K562 (cell line): ENCODE results near the gene PYGO2. TPM values are rescaled to one million over a fixed set of nuclear protein-coding genes. Genes with fewer than 3 reads are reported as not detected.

Experiments used
- ARID2 ChIP-seq: fragments of 450-650 bp; IDR thresholded peaks from 2 replicates; pipeline ENCODE4 v1.6.1; 2017; ENCODE audit warnings: antibody characterized with exemption, mild to moderate bottlenecking
- CTBP1 ChIP-seq: fragments of 450-650 bp; IDR thresholded peaks from 2 replicates; pipeline ENCODE4 v1.6.1; 2016; ENCODE audit warnings: borderline replicate concordance
- GABPB2 ChIP-seq: fragments of 250-450 bp; sonication (Bioruptor Pico); conservative IDR thresholded peaks from 2 replicates; pipeline ENCODE4 v1.5.1; 2021; ENCODE audit warnings: mild to moderate bottlenecking
- KLF6 ChIP-seq: fragments of 250-450 bp; sonication (Bioruptor Pico); IDR thresholded peaks from 2 replicates; pipeline ENCODE4 v1.4.0; 2020; ENCODE audit warnings: mild to moderate bottlenecking, moderate library complexity, borderline replicate concordance
- NFE2 ChIP-seq: IDR thresholded peaks from 2 replicates; pipeline ENCODE4 v1.6.1; 2014; ENCODE audit warnings: antibody characterized with exemption, low read depth
- SIN3A ChIP-seq, 2 experiments: fragments of 150-350 bp in 1 of 2; IDR thresholded peaks; 2 replicates each; pipeline ENCODE4 v1.6.1; 2011 to 2016; ENCODE audit warnings: borderline replicate concordance in 2 of 2, low read depth in 2 of 2, low read length in 2 of 2, mild to moderate bottlenecking in 2 of 2, moderate library complexity in 2 of 2; ENCODE audit not compliant: control insufficient read depth in 1 of 2
- TEAD2 ChIP-seq: fragments of 450-650 bp; IDR thresholded peaks from 2 replicates; pipeline ENCODE4 v1.6.1; 2016; ENCODE audit warnings: missing genetic modification characterization, control low read depth, missing compliant biosample characterization
- U2AF1 ChIP-seq: fragments of 200-400 bp; formaldehyde crosslinking; optimal IDR thresholded peaks from 2 replicates; pipeline ENCODE3; 2017; ENCODE audit warnings: mild to moderate bottlenecking, low read depth, low read length, moderate library complexity
- ZNF140 ChIP-seq: fragments of 250-450 bp; sonication (Bioruptor Pico); IDR thresholded peaks from 2 replicates; pipeline ENCODE4 v1.8.0; 2021; ENCODE audit warnings: moderate library complexity, mild to moderate bottlenecking, inconsistent platforms
- ZNF197 ChIP-seq: fragments of 200-800 bp; sonication (Bioruptor generic); IDR thresholded peaks from 2 replicates; pipeline ENCODE4 v1.6.1; 2016; ENCODE audit warnings: low read depth, missing genetic modification characterization, missing compliant biosample characterization
- ZNF57 ChIP-seq: fragments of 450-650 bp; formaldehyde crosslinking; IDR thresholded peaks from 2 replicates; pipeline ENCODE4 v1.4.0; 2020; ENCODE audit warnings: mild to moderate bottlenecking, moderate library complexity
- ZNF584 ChIP-seq: fragments of 200-800 bp; sonication (Bioruptor generic); IDR thresholded peaks from 2 replicates; pipeline ENCODE4 v1.6.1; 2016; ENCODE audit warnings: low read depth, mild to moderate bottlenecking, missing genetic modification characterization, missing compliant biosample characterization
- ZNF75A ChIP-seq: fragments of 450-650 bp; formaldehyde crosslinking; IDR thresholded peaks from 2 replicates; pipeline ENCODE4 v1.4.0; 2020; ENCODE audit warnings: mild to moderate bottlenecking
- ZNF785 ChIP-seq: fragments of 250-450 bp; sonication (Bioruptor Pico); IDR thresholded peaks from 2 replicates; pipeline ENCODE4 v1.4.0; 2020; ENCODE audit warnings: mild to moderate bottlenecking
- polyA plus RNA-seq, 8 experiments: library from polyadenylated mRNA; depleted of rRNA in 4 of 8; stranded (reverse) in 5 of 8; unstranded in 3 of 8; fragments of >200 nt; fragmentation: Nextera tagmentation in 2 of 8; fragmentation: Illumina TruSeq in 1 of 8; extraction: Ambion mirVana in 2 of 8; extraction: Trizol in 1 of 8; gene quantifications; 2 replicates each; pipeline versions ENCODE4 v1.2.1 to v1.2.3, GENCODE V29; 2011 to 2014; ENCODE audit warnings: inconsistent platforms in 1 of 8, missing spikeins in 1 of 8
- total RNA-seq, 7 experiments: library from RNA; depleted of rRNA in 6 of 7; stranded (reverse); fragments of >200 nt in 6 of 7; fragmentation: Illumina TruSeq in 2 of 7; extraction: Trizol in 2 of 7; gene quantifications; 2 replicates each; pipeline versions ENCODE4 v1.2.1 to v1.2.3, GENCODE V29; 2011 to 2021; ENCODE audit warnings: low replicate concordance in 1 of 7
- TF ChIP-seq, protein P1 (sequence below): fragments of 250-450 bp; sonication (Bioruptor Pico); IDR thresholded peaks from 2 replicates; pipeline ENCODE4 v1.5.0; 2020; ENCODE audit warnings: mild to moderate bottlenecking, borderline replicate concordance
- TF ChIP-seq, protein P2 (sequence below): IDR thresholded peaks from 2 replicates; pipeline ENCODE4 v1.6.1; 2014; ENCODE audit warnings: antibody characterized with exemption
- TF ChIP-seq, protein P3 (sequence below): fragments of 450-650 bp; IDR thresholded peaks from 2 replicates; pipeline ENCODE4 v1.7.1; 2018; ENCODE audit warnings: mild to moderate bottlenecking, low read depth; ENCODE audit not compliant: partially characterized antibody
- TF ChIP-seq, protein P4 (sequence below): fragments of 250-450 bp; sonication (Bioruptor Pico); IDR thresholded peaks from 2 replicates; pipeline ENCODE4 v1.9.0; 2021; ENCODE audit warnings: mild to moderate bottlenecking, inconsistent platforms

PYGO2 gene
- total and polyA plus RNA-seq, 9 of the 15 experiments (the other 6 are each of a cell fraction or from before 2014, with no cell fraction given) = 8.3 to 36.2 (median 18.2) TPM

DNA sequence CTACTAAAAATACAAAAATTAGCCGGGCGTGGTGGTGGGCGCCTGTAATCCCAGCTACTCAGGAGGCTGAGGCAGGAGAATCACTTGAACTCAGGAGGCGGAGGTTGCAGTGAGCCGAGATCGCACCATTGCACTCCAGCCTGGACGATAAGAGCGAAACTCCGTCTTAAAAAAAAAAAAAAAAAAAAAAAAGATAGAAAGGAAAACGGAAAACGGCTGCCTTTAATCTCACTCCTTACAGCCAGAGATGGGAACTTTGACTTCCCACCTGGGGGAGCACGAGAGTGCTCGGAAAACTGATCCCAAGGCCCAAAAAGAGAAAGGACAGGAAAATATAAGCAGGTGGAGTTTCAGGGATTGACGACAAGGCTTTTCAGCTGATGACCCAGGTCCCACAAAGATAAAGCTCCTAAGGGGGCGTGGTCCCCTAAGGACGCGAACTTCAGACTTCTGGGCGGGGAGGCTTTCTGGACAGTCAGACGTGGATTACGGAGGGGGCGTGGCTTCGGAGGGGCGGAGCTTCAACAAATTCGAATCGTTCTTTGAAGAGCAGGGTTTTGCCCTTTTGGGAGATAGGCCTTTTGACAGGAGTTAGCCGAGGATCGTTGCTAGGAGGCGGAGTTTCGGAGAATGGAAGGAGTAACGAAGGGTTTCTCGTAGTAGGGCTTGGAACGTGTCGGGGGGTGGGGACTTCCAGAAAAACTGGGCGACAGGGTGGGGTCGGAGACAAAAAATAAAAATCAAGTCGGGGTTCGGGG is 11.9 kb upstream of the PYGO2 start (continued):
- TF ChIP-seq, protein P1, sequence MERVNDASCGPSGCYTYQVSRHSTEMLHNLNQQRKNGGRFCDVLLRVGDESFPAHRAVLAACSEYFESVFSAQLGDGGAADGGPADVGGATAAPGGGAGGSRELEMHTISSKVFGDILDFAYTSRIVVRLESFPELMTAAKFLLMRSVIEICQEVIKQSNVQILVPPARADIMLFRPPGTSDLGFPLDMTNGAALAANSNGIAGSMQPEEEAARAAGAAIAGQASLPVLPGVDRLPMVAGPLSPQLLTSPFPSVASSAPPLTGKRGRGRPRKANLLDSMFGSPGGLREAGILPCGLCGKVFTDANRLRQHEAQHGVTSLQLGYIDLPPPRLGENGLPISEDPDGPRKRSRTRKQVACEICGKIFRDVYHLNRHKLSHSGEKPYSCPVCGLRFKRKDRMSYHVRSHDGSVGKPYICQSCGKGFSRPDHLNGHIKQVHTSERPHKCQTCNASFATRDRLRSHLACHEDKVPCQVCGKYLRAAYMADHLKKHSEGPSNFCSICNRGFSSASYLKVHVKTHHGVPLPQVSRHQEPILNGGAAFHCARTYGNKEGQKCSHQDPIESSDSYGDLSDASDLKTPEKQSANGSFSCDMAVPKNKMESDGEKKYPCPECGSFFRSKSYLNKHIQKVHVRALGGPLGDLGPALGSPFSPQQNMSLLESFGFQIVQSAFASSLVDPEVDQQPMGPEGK (CRISPR knock-in tag) = no peak
- TF ChIP-seq ZNF75A (CRISPR knock-in tag) (no peak), TEAD2 (tag) (no peak), ZNF57 (CRISPR knock-in tag) (no peak), SIN3A (IDR thresholded peaks at IDR 0.05; ENCODE audit: borderline replicate concordance in 2 of 2, control insufficient read depth in 1 of 2, low read depth in 2 of 2, low read length in 2 of 2) (peak; percentile 68 to 92; a peak in 3 of 4 replicates), U2AF1 (no peak), KLF6 (no peak), CTBP1 (no peak), NFE2 (no peak), ARID2 (no peak), ZNF584 (CRISPR knock-in tag) (no peak), ZNF140 (CRISPR knock-in tag) (no peak), ZNF197 (CRISPR knock-in tag) (no peak), ZNF785 (CRISPR knock-in tag) (no peak), GABPB2 (no peak)
- TF ChIP-seq, protein P2, sequence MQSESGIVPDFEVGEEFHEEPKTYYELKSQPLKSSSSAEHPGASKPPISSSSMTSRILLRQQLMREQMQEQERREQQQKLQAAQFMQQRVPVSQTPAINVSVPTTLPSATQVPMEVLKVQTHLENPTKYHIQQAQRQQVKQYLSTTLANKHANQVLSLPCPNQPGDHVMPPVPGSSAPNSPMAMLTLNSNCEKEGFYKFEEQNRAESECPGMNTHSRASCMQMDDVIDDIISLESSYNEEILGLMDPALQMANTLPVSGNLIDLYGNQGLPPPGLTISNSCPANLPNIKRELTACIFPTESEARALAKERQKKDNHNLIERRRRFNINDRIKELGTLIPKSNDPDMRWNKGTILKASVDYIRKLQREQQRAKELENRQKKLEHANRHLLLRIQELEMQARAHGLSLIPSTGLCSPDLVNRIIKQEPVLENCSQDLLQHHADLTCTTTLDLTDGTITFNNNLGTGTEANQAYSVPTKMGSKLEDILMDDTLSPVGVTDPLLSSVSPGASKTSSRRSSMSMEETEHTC = no peak; the same call in 1 of the 2 replicates
- TF ChIP-seq, protein P3, sequence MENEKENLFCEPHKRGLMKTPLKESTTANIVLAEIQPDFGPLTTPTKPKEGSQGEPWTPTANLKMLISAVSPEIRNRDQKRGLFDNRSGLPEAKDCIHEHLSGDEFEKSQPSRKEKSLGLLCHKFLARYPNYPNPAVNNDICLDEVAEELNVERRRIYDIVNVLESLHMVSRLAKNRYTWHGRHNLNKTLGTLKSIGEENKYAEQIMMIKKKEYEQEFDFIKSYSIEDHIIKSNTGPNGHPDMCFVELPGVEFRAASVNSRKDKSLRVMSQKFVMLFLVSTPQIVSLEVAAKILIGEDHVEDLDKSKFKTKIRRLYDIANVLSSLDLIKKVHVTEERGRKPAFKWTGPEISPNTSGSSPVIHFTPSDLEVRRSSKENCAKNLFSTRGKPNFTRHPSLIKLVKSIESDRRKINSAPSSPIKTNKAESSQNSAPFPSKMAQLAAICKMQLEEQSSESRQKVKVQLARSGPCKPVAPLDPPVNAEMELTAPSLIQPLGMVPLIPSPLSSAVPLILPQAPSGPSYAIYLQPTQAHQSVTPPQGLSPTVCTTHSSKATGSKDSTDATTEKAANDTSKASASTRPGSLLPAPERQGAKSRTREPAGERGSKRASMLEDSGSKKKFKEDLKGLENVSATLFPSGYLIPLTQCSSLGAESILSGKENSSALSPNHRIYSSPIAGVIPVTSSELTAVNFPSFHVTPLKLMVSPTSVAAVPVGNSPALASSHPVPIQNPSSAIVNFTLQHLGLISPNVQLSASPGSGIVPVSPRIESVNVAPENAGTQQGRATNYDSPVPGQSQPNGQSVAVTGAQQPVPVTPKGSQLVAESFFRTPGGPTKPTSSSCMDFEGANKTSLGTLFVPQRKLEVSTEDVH = no peak
- TF ChIP-seq, protein P4, sequence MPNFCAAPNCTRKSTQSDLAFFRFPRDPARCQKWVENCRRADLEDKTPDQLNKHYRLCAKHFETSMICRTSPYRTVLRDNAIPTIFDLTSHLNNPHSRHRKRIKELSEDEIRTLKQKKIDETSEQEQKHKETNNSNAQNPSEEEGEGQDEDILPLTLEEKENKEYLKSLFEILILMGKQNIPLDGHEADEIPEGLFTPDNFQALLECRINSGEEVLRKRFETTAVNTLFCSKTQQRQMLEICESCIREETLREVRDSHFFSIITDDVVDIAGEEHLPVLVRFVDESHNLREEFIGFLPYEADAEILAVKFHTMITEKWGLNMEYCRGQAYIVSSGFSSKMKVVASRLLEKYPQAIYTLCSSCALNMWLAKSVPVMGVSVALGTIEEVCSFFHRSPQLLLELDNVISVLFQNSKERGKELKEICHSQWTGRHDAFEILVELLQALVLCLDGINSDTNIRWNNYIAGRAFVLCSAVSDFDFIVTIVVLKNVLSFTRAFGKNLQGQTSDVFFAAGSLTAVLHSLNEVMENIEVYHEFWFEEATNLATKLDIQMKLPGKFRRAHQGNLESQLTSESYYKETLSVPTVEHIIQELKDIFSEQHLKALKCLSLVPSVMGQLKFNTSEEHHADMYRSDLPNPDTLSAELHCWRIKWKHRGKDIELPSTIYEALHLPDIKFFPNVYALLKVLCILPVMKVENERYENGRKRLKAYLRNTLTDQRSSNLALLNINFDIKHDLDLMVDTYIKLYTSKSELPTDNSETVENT (CRISPR knock-in tag) = no peak
